SH-SY5Y (cell line): Measurements from ENCODE around the gene PDLIM1.

Source experiments
- GATA2 ChIP-seq: IDR thresholded peaks from 2 replicates; pipeline ENCODE4 v1.6.1; 2011; ENCODE audit warnings: mild to moderate bottlenecking, low read depth, low read length
- GATA3 ChIP-seq: IDR thresholded peaks from 2 replicates; pipeline ENCODE4 v1.6.1; 2011; ENCODE audit warnings: low read depth, mild to moderate bottlenecking, low read length, moderate library complexity

Gene PDLIM1, protein sequence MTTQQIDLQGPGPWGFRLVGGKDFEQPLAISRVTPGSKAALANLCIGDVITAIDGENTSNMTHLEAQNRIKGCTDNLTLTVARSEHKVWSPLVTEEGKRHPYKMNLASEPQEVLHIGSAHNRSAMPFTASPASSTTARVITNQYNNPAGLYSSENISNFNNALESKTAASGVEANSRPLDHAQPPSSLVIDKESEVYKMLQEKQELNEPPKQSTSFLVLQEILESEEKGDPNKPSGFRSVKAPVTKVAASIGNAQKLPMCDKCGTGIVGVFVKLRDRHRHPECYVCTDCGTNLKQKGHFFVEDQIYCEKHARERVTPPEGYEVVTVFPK

GRCh38 chr10:95290461-95291364, at the start of gene PDLIM1:
TSS of gene PDLIM1 (minus strand) at chr10:95291003. CDS start at chr10:95290915, 88 bp downstream.
- TF ChIP-seq GATA3: no peak
- TF ChIP-seq GATA2: no peak

GRCh38 chr10:95339863-95340262, 49.1 kb upstream of the PDLIM1 start:
- TF ChIP-seq GATA3: no peak
- TF ChIP-seq GATA2: no peak

DNA sequence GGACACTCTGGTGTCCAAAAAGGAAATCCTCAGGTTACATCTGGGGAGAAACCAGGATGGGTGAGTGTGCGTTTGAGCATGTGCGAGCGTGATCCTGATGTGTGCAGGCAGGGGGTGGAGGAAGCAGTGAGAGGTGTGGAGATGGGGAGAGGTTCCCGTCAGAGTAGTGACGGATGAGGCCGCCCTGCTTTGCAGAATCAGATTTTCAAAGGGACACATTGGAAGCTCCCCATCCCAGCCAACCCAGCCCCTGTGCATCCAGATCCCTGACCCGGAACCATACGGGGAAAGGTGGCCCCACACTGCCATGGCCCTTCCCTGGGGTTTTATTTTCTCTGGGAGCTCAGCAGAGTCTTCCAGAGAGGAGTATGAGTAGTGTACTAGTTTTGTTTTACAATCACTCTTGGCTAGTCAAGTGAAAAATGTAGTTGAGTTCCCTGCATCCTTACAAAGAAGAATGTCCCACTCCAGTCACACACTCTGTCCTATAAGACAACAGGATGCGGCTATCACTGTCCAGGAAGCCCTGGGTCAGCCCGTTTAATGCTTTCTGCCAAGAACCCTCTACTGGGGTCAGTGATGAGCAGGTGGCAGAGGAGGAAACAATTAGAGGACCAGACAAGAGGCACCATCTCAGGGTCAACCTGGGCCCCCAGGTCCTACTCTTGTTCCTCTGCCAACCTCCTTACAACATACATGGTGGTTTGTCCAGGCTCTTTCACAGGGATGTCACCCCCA, 46.8 kb upstream of the PDLIM1 start:
- no peak for TF ChIP-seq GATA3
- TF ChIP-seq GATA2: no peak

- TF ChIP-seq GATA3: no peak
- no peak for TF ChIP-seq GATA2
Observed at GRCh38 chr10:95336702-95337101, 45.9 kb upstream of the PDLIM1 start.

DNA sequence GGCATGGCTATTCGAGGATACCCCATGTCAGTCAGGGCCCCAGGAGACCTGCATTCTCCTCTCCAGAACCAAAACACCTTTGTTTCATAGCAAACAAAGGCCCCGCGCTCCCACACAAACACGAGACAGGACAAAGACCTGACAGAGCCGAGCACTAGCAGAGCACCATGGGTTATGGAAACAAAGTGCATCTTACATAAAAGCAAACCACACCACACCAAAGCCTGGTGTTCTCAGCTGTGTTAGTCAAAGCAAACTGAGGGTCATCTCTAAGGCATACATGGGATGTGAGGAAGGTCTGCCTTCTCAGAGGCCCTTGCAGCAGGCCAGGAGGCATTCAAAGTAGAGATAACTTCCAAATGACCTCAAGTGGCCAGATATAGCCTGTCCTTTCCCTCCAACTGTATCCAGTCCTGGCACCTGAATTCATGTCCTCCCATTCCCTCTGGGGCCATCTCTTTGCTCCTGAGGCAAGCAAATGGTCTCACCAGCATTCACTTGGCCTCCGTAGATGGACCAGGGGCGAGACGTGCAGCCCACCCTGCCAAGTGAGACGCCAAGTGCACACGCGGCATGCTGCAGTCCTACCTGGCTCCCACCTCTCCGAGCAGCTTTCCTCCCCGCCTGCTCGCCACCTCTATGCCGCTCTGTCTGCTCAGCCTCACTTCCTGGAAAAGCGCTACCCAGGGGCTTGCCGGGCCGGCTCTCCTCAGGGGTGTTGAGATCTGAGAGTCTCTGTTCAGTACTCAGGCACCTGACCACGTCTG, 45.3 kb upstream of the PDLIM1 start:
- TF ChIP-seq GATA2 (no peak), GATA3 (no peak)

DNA sequence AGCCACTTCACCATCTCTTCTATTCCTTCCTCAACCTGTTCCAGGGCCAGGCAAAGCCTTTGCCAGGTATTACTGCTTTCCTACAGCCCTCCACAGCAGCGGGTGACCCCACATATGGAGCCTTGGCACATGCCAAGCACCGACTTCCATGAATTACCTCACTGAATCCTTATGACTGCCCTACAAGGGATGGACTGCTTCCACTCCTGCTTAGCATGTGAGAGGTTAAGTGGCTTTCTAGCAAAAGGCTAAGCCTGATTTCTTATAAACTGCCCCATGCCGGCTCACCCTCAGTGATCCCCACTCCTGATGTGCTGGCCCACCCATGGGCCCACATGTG, 44.0 kb upstream of the PDLIM1 start:
- no peak for TF ChIP-seq GATA3
- TF ChIP-seq GATA2: no peak

DNA sequence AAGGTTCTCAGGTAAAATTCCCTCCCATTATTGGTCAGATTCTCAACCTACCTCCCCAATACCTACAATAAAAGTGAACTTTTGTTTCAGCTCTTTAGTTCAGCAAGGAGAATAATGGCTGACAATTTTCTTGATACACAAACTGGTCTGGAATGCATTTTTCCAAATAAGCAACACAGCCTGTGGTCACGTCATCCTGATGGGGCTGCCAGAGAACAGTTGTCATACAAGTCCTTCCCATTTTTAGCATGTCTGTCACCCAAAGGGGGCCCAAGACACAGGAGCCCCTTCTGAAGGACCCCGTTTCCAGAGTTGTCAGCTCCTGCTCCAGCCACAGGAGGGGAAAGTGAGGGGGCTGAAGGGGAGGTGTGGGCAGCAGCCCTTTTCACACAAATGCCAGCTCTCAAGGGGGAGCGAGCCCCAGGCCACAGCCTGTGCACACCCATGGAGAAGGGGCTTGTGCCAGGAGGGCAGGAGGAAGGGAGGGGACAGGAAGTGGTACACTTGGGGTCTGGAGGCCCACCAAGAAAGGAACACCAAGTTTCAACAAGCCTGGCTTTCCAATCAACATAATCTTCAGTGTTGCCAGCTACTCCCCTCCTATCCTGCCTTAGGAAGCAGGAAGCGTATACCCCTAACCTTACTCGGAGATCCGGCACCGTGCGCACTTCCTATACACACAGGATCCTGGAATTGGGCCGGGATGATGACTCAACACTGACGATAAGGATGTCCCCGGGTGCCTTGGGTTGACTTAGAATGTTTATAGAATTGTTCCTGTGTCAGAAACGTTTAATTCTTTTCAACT, 43.4 kb upstream of the PDLIM1 start:
- TF ChIP-seq GATA3: no peak
- no peak for TF ChIP-seq GATA2

- TF ChIP-seq GATA2 (no peak), GATA3 (no peak)
Observed at GRCh38 chr10:95332666-95333249, 42.0 kb upstream of the PDLIM1 start.

- TF ChIP-seq GATA3 (no peak), GATA2 (0 out of 2 replicates have a peak, but pooled peaks have one; percentile 48)
Observed at GRCh38 chr10:95331596-95332130, 40.9 kb upstream of the PDLIM1 start.

DNA sequence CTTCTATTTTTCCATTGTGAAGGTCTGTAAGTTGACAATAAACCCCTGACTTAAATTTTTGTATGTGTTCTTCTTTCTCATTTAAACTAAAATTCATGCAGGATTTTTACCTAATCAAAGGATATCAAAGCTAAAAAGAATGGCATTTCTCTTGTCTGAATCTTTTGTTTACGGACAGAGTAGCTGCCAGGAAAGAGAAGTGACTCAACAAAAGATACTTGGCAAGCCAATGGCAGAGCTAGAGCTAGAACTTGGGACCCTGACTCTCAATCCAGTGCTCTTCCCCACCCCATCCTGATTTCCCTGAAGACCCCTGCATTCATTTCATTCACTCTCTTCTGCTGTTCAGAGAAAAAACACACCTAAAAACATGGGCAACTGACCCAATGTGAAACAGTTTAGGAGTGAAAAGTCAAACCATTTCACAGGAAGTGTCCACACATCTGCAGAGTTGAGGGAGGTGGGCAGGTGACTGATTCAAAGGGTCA, 40.2 kb upstream of the PDLIM1 start:
- TF ChIP-seq GATA3 (no peak), GATA2 (no peak)

- no peak for TF ChIP-seq GATA3
- no peak for TF ChIP-seq GATA2
Observed at GRCh38 chr10:95329296-95329695, 38.5 kb upstream of the PDLIM1 start.

DNA sequence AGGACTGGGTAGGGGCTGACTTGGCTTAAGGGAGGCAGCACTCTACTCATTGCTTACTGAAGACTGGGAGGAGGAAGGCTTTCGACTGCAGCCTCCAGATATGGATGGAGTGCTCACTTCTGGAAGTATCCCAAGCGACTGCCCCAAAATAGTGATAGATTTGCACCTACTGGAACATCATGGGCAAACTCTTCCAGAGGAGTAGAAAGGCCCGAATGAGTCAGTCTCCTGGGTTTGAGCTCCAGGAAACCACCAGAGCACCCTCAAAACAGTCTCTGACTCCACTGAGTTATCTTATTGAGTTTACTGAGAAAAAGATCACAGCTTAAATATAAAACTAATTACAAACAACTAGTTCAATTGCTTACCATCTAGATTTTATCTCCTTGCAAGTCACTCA, 37.2 kb upstream of the PDLIM1 start:
- TF ChIP-seq GATA2: no peak
- no peak for TF ChIP-seq GATA3

- no peak for TF ChIP-seq GATA3
- no peak for TF ChIP-seq GATA2
Observed at GRCh38 chr10:95327367-95327766, 36.6 kb upstream of the PDLIM1 start.
